ENCODE data around the gene B3GAT3. TPM values are rescaled to one million over a fixed set of nuclear protein-coding genes. Genes with fewer than 3 reads are reported as not detected.
A peak's percentile ranks its signal among the peaks of the same experiment; 100 is the strongest.

B3GAT3 gene
- total RNA-seq, 4 donors from 2014 or later: 29.9 to 54.1 (median 40.6) TPM

GRCh38 chr11:62577046-62577714 lies 44.6 kb downstream of the B3GAT3 start:
- Histone ChIP-seq H3K27me3 (no peaks in the 10 kb centered on the region), H3K36me3 (peaks cover 49% of the 10 kb centered on the region), H3K27ac (peak overlapping the region; percentile 58), H3K4me3 (no peak overlapping the region), H3K9me3 (no peaks in the 10 kb centered on the region), H3K4me1 (peaks cover 37% of the 10 kb centered on the region)
- WGBS: 64% methylated on average over 11 of the region's 12 CpGs
- no peak for DNase-seq (ENCODE audit: low spot score in 2 of 2)
- TF ChIP-seq POLR2A (IDR thresholded peaks at IDR 0.05): no peak
- no peak for TF ChIP-seq POLR2AphosphoS5 (IDR thresholded peaks at IDR 0.05)
- no peak for TF ChIP-seq EP300 (IDR thresholded peaks at IDR 0.05)
- TF ChIP-seq CTCF (IDR thresholded peaks at IDR 0.05): no peak

- H3K27me3 ChIP-seq: no peaks in the 10 kb centered on the region
- no peak for DNase-seq (ENCODE audit: low spot score in 2 of 2)
- H3K36me3 ChIP-seq: peaks cover 47% of the 10 kb centered on the region
- H3K9me3 ChIP-seq: no peaks in the 10 kb centered on the region
- 80% methylated on average over 14 of the region's 14 CpGs for WGBS
- peak overlapping the region; percentile 93 for H3K27ac ChIP-seq
- peak overlapping the region; percentile 92 for H3K4me3 ChIP-seq
- no peak for TF ChIP-seq CTCF (IDR thresholded peaks at IDR 0.05)
- no peak for TF ChIP-seq EP300 (IDR thresholded peaks at IDR 0.05)
- no peak for TF ChIP-seq POLR2A (IDR thresholded peaks at IDR 0.05)
- no peak for TF ChIP-seq POLR2AphosphoS5 (IDR thresholded peaks at IDR 0.05)
- H3K4me1 ChIP-seq: peaks cover 44% of the 10 kb centered on the region
These were observed 45.9 kb downstream of the B3GAT3 start for GRCh38 chr11:62575837-62576236.

GRCh38 chr11:62575156-62575555 lies 46.6 kb downstream of the B3GAT3 start:
- H3K36me3 ChIP-seq: peaks cover 53% of the 10 kb centered on the region
- H3K9me3 ChIP-seq: no peaks in the 10 kb centered on the region
- peak overlapping the region; percentile 92 for H3K4me3 ChIP-seq
- TF ChIP-seq POLR2AphosphoS5 (IDR thresholded peaks at IDR 0.05): no peak
- TF ChIP-seq CTCF (IDR thresholded peaks at IDR 0.05): no peak
- no peak for TF ChIP-seq POLR2A (IDR thresholded peaks at IDR 0.05)
- peak in 1 of 2 donors; percentile 67 for DNase-seq (ENCODE audit: low spot score in 2 of 2)
- no peaks in the 10 kb centered on the region for H3K27me3 ChIP-seq
- WGBS: 37% methylated on average over 17 of the region's 17 CpGs
- peaks cover 45% of the 10 kb centered on the region for H3K4me1 ChIP-seq
- H3K27ac ChIP-seq: peak overlapping the region; percentile 93

- peak overlapping the region; percentile 93 for H3K27ac ChIP-seq
- H3K9me3 ChIP-seq: no peaks in the 10 kb centered on the region
- peaks cover 51% of the 10 kb centered on the region for H3K4me1 ChIP-seq
- TF ChIP-seq CTCF (IDR thresholded peaks at IDR 0.05) (no peak), POLR2AphosphoS5 (IDR thresholded peaks at IDR 0.05) (no peak), POLR2A (IDR thresholded peaks at IDR 0.05) (no peak), EP300 (IDR thresholded peaks at IDR 0.05) (no peak)
- H3K36me3 ChIP-seq: peaks cover 53% of the 10 kb centered on the region
- under 1% methylated on average over 32 of the region's 33 CpGs for WGBS
- peak in 1 of 2 donors; percentile 65 for DNase-seq (ENCODE audit: low spot score in 2 of 2)
- H3K27me3 ChIP-seq: no peaks in the 10 kb centered on the region
- peak overlapping the region; percentile 92 for H3K4me3 ChIP-seq
These were observed 47.3 kb downstream of the B3GAT3 start for GRCh38 chr11:62574363-62575071.

All from suprapubic skin (tissue), 4 donors.